Stimulated activated CD4-positive, alpha-beta T cell treated with anti-CD3 and anti-CD28 coated beads, Interleukin-12 subunit alpha, Interleukin-12 subunit beta, amount 100 ng/mL, for 4 hours (primary cell): ENCODE measurements around the gene MYBBP1A.
"Not testable (repeated sequence)": the region's sequence is repeated elsewhere in the genome, so short reads cannot be mapped to it uniquely, and the experiment has no call there.

Source experiments
- DNase-seq: peaks from one replicate; pipeline ENCODE4 v3.0.0-alpha.2; 2020

The MYBBP1A gene, protein sequence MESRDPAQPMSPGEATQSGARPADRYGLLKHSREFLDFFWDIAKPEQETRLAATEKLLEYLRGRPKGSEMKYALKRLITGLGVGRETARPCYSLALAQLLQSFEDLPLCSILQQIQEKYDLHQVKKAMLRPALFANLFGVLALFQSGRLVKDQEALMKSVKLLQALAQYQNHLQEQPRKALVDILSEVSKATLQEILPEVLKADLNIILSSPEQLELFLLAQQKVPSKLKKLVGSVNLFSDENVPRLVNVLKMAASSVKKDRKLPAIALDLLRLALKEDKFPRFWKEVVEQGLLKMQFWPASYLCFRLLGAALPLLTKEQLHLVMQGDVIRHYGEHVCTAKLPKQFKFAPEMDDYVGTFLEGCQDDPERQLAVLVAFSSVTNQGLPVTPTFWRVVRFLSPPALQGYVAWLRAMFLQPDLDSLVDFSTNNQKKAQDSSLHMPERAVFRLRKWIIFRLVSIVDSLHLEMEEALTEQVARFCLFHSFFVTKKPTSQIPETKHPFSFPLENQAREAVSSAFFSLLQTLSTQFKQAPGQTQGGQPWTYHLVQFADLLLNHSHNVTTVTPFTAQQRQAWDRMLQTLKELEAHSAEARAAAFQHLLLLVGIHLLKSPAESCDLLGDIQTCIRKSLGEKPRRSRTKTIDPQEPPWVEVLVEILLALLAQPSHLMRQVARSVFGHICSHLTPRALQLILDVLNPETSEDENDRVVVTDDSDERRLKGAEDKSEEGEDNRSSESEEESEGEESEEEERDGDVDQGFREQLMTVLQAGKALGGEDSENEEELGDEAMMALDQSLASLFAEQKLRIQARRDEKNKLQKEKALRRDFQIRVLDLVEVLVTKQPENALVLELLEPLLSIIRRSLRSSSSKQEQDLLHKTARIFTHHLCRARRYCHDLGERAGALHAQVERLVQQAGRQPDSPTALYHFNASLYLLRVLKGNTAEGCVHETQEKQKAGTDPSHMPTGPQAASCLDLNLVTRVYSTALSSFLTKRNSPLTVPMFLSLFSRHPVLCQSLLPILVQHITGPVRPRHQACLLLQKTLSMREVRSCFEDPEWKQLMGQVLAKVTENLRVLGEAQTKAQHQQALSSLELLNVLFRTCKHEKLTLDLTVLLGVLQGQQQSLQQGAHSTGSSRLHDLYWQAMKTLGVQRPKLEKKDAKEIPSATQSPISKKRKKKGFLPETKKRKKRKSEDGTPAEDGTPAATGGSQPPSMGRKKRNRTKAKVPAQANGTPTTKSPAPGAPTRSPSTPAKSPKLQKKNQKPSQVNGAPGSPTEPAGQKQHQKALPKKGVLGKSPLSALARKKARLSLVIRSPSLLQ (N-terminal part only)

DNA sequence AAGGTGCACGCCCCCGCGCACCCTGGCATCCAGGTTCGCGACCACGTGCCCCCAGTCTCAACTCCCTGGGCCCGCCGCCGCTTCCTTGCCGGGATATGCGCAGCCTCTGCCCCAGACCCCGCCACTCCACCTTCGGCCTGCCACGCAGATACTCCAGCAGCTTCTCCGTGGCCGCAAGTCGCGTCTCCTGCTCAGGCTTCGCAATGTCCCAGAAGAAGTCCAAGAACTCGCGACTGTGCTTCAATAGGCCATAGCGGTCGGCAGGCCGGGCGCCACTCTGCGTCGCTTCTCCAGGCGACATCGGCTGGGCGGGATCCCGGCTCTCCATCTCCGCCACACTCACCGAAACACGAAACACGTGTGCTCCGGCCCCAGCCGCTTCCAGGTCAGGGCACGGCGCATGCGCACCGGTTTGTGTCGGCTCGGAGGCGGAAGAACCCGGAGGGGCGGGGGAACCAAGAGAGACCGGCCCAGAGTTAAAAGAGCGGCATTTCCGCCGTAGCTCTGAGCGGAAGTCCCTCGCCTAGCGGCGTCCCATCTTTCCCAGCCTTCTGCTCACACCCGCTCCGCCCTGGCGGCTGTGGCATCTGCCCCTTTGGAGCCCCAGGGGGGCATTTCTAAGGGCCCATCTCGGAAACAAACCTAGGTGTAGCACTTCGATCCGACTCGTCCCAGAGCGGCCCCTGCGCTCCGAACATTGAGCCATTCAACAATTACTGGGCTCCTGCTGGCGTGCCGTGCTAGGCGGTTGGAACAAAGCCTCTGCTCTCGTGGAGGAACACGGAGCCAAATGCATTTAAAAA lies at the start of gene MYBBP1A:
TSS of gene MYBBP1A (minus strand) at position 388 of the 803 bp plus-strand sequence. CDS start at position 328, 60 bp downstream.
- peak; percentile 98 for DNase-seq

- DNase-seq, result not testable (repeated sequence)
Measured at GRCh38 chr17:4604736-4605135, 49.6 kb upstream of the MYBBP1A start.

- no peak for DNase-seq
Measured at GRCh38 chr17:4604111-4604644, 49.0 kb upstream of the MYBBP1A start.

DNA sequence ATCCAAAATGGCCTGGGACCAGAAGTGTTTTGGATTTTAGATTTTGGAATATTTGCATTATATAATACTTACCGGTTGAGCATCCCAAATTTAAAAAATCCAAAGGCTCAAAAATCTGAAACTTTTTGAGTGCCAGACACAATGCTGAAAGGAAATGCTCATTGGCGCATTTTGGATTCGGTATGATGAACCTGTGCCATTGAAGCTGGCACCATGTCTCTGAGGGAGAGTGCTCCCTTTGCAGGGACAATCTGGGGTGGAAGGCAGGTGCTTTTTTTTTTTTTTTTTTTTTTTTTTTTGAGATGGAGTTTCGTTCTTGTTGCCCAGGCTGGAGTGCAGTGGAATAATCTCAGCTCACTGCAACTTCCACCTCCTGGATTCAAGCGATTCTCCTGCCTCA lies 46.9 kb upstream of the MYBBP1A start:
- no peak for DNase-seq

GRCh38 chr17:4601326-4601725 lies 46.1 kb upstream of the MYBBP1A start:
- no peak for DNase-seq

DNA sequence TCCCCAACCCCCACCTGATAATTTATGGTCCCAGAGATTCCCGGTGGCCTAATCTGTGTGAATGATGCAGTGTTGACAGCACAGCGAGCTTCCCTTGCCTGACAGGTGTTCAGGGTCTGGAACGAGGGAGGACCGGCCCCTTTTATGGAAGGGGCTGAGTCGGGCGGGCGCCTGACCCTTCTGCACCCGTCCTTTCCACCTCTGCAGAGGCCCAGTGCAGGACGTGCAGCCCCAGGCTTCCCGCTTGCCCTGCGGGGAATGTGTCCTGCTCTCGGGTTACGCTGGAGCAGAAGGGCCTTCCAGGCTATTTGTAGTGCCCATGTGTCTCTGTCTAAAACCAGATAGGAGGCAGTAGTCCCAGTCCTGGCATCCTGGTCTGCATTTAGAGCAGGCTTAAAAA lies 45.4 kb upstream of the MYBBP1A start:
- DNase-seq, result no peak

DNA sequence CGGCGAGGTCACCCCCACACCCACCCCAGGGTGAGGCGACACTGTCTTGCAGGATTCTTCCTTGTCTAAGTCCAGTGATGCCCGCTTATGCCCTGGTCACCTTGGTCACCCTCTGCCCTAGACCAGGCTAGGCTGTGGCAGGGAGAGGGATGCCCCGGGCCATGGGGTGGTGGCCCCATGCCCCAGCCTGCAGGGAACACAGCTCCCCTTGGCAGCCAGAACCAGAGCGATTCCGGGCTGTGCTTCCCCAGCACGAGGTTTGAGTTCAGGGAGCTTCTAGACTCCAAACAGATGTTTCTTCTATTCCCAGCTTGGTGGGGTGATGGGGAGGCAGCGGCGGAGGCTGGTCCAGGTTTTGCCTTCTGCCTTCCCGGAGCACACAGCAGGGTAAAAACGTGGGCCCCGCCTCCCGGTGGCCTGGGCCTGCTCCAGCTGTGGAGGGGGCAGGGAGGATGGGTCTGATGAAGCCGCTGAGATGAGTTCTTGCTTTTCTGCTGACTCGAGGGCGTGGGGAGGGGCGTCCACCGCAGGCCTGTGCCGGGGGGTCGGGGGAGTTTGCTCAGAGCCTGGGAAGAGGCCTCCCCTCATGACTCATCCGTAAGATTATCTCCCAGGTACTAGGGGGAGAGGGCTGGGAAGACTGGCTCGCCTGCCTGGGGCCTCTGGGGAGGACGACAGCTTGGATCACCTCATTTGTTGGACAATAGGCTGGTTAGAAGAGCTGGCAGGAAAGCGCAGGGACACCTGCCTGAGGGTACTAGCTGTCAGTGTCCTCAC lies 44.5 kb upstream of the MYBBP1A start:
- DNase-seq, result no peak

- no peak for DNase-seq
Measured at GRCh38 chr17:4598776-4599504, 43.8 kb upstream of the MYBBP1A start.

DNA sequence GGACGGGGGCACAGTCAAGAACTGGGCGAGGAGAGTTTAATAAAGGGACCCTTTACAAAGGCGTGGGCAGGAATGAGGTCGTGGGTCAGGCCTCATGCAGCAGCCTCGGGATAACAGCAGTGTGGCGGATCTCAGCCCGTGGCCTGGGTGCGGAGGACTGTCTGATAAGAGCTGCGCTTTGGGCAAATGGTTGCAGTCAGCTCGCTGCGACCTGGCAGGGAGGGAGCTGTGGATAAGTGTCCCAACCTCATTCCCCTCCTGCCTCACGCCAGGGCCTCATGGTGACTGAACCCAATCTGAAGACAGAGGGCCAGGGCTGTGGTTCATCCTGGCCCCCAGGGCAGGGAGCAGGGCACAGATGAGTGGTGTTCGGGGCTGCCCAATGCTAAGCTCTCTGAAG lies 42.8 kb upstream of the MYBBP1A start:
- no peak for DNase-seq

GRCh38 chr17:4596636-4597380 lies 41.6 kb upstream of the MYBBP1A start:
- DNase-seq, result no peak

- not testable (repeated sequence) for DNase-seq
Measured at GRCh38 chr17:4595685-4596342, 40.6 kb upstream of the MYBBP1A start.

- peak; percentile 33 for DNase-seq
Measured at GRCh38 chr17:4594931-4595684, 39.9 kb upstream of the MYBBP1A start.

DNA sequence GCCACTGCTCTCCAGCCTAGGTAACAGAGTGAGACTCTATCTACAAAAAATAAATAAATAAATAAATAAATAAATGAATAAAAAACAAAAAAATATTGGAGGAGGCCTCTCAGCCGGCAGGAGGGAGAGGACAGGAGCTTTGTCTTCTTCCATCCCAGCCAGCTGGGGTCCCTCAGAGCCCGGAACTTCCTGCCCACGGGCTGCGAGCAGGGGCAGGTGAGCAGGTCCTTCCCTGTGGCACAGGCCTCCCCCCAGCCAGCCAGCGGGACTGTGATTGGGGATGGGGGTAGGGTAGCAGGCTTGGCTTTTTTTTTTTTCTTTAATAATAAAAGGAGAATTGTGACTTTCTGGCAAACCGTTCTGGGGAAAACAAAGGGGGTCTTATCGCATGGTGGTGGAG lies 39.2 kb upstream of the MYBBP1A start:
- no peak for DNase-seq

DNA sequence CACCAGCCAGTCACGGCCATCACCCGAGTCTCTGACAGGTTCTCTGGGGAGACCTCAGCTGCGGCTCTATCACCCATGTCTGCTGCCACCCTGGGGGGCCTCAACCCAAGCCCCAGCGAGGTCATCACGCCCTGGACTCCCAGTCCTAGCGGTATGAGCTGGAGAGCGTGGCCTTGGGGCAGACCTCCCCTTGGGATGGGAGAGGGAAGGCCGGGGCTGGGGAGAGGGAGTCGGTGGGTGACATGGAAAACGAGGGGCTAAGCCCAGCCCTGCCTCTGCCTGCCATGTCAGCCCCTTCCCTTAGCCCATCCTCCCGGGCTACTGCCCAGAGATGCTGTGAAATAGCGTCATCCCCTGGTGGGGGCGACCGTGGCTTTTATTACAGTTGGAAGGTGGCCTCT lies 37.8 kb upstream of the MYBBP1A start:
- DNase-seq, result no peak

GRCh38 chr17:4592240-4593005 lies 37.2 kb upstream of the MYBBP1A start:
- no peak for DNase-seq

DNA sequence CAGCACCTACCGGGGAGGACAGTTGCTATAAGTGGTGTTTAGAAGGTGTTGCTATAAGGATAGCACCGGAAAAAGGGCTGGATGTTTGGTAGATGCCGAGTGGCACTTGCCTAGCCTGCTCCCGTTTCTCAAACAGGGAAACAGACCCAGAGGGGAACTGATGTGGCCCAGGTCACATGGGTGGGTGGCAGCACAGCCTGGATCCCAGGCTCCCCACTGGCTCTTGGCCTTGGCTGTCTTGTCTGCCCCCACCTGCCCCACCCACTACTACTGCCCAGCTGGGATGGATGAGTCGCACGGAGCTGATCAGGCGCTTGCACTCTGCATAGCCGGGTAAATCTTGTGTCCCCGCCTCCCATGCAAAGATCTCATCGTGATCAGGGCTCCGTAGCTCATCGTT lies 36.3 kb upstream of the MYBBP1A start:
- DNase-seq, result no peak

DNA sequence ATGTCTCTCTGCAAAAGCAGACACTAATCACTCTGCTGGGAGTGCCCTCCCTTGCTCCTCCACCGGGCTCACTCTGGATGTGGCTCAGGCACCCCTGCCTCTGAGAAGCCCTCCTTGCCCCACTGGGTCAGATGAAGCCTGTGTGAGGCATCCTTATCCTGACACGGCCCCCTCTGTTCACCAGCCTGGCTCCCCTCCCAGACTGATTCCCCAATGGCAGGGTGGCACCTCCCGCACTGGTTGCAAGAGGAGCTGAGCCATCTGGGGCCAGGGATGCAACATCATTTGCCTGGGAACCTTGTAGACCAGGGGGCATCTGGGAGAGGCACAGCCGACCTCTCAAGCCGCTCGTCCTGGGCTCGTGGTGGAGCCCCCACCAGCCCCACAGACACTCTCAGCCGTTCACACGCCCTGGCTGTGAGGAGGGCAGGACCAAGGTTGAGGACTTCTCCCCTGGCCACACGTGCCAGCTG lies 35.8 kb upstream of the MYBBP1A start:
- DNase-seq, result no peak
